ENCODE data around the gene SLX4IP. TPM values are rescaled to one million over a fixed set of nuclear protein-coding genes. Genes with fewer than 3 reads are reported as not detected.
A peak's percentile ranks its signal among the peaks of the same experiment; 100 is the strongest.

Gene SLX4IP
- total RNA-seq, 2 donors from 2014 or later, result 6.4 to 7.7 TPM

DNA sequence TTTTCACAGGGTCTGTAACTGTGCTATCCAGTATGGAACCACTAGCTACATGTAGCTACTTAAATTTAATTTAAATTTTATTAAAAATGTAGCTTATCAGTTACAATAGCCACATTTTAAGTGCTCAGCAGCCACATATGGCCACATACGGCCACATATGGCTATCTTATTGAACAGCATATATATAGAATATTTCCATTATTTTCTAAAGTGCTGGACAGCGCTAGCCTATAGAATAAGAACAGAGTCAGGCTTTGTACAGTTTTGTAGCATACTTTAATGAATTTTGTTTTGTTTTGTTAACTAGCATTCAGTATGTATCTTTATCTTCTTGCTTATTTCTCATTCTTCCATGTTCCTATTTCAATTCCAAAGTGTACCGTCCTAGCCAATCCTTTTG is 120.3 kb downstream of the SLX4IP start:
- intact Hi-C loops (cut with DNase I, micrococcal nuclease), result loop anchor here in 1 of 2 donors (10.0 kb wide), 3 partner anchors 109 to 989 kb away; no protein-coding TSS in a partner anchor
- DNase-seq, result no peak
- no peak for ATAC-seq

DNA sequence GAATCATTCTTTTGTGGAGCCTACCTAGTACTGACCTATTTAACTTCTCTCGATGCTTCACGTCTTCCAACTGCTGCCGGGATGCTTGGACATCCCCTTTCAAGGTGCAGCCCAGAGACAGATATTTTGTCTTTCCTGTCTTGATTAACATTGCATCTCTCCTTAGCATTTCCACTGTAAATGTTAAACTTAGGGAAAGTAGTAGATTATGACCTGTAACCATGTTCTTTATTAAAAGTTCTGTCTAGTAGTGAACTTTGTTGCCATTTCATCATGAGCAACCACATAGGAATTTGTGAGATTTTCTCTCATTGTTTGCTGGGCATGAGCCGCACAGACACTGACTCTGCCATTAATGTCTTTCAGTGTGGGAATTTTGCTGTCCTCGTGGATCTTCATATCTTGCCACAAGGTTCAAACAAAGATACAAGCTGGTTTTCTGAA is 120.8 kb downstream of the SLX4IP start:
- intact Hi-C loops (cut with DNase I, micrococcal nuclease), result loop anchor here in 1 of 2 donors (10.0 kb wide), 3 partner anchors 109 to 989 kb away; no protein-coding TSS in a partner anchor
- no peak for ATAC-seq
- no peak for DNase-seq

DNA sequence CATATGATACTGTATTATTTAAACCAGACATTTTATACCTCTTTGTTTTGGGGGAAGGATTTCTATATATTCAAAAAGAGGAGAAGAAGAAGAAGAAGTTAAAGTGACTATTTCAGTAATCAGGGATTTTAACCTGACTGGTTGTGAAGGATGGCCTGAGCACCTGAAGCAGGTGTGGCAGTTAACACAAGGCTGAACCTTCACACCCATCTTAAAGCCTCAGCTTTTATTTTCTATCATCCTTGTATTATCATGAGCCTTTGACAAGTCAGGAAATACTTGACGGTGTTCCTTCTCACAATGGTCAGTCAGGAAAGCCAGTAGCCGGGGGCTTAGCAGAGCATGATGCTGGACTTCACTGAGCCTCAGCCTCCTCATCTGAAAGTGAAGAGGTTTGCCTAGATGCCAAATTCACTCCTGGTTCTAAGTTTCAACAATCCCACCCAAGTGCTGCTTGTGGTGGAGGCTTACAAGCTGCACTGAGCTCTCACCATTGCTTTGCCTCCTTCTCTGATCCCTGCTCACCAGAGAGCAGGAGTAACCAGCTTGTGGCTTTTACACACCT is 121.5 kb downstream of the SLX4IP start:
- DNase-seq (no peak), ATAC-seq (peak; percentile 74)
- intact Hi-C loops (cut with DNase I, micrococcal nuclease), result loop anchor here in 1 of 2 donors (10.0 kb wide), 3 partner anchors 108 to 988 kb away; no protein-coding TSS in a partner anchor

DNA sequence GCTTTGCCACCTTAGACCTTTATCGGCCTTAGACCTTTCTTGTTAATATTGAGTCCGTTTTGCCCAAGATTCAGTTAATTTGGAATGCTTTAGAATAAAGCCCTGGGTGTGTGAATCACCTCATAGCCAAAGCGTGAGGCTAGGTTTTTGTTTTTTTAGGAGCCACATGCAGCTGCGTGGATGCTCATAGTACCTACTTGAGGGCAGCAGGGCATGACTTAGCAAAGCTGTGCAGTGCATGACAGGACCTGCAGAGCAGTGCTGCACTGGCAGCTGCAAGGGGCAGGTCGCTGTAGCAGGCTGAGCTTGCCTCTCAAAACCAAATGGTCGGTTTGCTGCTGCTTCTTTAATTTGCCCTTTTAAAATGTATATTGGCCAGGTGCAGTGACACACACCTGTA is 122.6 kb downstream of the SLX4IP start:
- ATAC-seq (no peak), DNase-seq (no peak)
- intact Hi-C loops (cut with DNase I, micrococcal nuclease), result loop anchor here in 1 of 2 donors (10.0 kb wide), 3 partner anchors 107 to 987 kb away; no protein-coding TSS in a partner anchor

DNA sequence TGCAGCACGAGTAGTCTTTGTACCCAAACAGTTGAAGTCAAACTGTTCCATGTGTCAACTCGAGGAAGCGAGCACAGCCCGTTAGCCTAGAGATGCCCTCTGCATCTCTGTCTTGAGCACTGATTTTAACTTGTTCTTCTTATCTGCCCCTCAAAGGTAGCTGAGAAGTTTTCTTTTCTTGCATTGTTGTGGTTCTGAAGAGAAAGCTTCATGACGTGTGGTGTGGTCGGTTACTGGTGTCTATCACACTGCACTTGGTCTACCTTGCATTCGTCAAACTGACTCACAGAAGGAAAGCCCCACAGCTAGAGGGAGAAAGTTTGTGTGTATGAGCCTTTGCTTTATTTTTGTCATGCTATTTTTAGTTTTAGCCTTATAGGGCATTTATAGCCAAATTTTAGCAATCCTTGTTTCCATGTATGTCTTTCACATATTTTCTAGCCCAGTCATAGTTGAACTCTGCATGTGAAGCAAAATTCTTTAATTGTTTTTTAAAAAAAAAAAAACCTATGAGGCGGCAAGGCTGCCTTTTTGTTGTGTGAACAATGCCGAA is 123.6 kb downstream of the SLX4IP start:
- intact Hi-C loops (cut with DNase I, micrococcal nuclease), result loop anchor here in 1 of 2 donors (10.0 kb wide), 3 partner anchors 106 to 986 kb away; no protein-coding TSS in a partner anchor
- DNase-seq, result no peak
- no peak for ATAC-seq

DNA sequence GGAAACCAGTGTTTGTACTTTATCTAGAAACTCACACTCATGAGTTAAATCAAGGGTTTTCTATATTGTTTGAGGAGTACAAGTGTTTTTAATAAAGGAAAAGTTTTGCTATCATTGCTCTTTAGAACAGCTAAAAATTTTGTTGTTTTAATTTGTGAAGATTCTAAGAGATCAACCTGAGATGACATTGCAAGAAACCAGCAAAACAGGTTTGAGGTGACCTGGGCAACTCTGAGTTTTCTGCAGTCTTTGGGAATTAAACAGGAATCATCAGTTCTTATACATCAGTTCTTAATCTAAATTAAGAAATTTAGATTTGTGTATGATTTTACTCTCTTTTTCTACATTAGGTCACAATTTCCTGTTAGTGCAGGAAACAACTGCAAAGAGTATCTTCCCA is 124.2 kb downstream of the SLX4IP start:
- DNase-seq (no peak), ATAC-seq (no peak)
- intact Hi-C loops (cut with DNase I, micrococcal nuclease), result loop anchor here in 1 of 2 donors (10.0 kb wide), 3 partner anchors 106 to 986 kb away; no protein-coding TSS in a partner anchor

DNA sequence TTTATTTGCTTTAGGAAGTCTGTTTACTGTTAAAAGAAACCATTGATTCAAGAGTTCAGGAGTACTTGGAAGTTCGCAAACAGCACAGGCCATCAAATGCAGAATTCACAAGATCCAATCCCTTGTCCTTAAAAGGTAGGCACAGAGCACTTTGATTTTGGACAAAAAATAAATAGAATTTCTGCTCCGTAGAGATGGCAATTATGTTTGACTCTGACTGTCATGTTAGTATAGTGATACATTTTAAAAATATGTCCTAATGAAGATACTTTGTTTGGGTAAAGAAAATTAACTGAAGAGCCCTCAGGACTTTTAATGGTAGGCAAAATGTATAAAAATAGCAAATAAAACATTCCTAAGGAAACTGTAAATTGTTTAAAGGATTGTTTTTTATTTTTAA is 125.6 kb downstream of the SLX4IP start:
- DNase-seq, result no peak
- no peak for ATAC-seq
- intact Hi-C loops (cut with DNase I, micrococcal nuclease), result loop anchor here in 1 of 2 donors (5.0 kb wide), 1 partner anchor 642 kb away; no protein-coding TSS in a partner anchor

DNA sequence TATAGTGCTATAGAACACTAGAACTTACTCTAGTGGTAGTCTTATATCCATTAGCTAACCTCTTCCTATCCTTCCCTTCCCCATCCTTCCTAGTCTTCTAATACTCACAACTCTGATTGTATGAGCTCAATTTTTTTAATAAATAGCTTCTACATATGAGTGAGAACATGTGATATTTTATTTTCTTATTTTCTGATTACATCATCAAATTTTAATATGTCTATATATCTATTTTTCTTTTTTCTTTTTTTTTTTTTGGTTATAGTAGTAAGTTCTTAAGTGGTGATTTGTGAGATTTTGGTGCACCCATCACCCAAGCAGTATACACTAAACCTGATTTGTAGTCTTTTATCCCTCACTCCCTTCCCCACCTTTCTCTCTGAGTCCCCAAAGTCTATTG is 126.2 kb downstream of the SLX4IP start:
- ATAC-seq (no peak), DNase-seq (no peak)
- intact Hi-C loops (cut with DNase I, micrococcal nuclease), result loop anchor here in 1 of 2 donors (5.0 kb wide), 1 partner anchor 641 kb away; no protein-coding TSS in a partner anchor

DNA sequence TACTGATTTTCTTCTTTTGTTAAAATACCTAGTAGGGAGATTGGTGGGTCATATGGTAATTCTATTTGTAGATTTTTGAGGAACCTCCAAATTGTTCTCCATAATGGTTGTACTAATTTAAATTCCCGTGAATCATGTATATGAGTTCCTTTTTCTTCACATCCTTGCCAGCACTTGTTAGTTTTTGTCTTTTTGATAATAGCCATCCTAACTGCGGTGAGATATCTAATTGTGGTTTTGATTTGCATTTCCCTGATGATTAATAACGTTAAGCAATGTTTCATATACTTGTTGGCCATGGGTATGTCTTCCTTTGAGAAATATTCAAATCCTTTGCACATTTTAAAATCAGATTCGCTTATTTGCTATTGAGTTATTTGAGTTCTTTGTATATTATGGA is 127.8 kb downstream of the SLX4IP start:
- DNase-seq (no peak), ATAC-seq (no peak)
- intact Hi-C loops (cut with DNase I, micrococcal nuclease), result loop anchor here in 1 of 2 donors (5.0 kb wide), 1 partner anchor 639 kb away; no protein-coding TSS in a partner anchor

DNA sequence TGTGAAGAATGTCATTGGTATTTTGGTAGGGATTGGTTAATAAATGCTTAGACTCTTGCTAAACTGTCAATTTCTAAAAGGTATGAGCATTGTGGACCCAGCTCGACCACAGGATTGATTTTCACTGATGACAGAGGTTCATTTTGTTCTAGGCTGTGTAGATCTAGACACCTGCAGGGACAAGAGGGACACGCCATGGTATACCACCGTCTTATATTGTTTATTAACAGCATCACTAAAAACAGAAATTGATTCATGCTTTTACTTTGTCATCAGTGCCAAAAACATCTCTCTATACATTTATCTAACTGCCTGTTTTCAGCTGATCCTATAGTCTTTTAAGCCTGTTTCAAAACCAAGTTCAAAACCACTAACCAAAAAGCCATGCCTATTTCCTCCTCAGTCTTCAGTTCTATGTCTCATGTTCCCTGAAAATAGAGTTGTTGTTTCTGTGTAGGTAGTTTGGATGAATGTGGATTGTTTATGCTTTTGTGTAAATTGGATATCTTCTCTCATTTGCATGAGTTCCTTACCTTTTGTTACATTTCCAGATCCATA is 128.9 kb downstream of the SLX4IP start:
- no peak for ATAC-seq
- DNase-seq, result no peak
- intact Hi-C loops (cut with DNase I, micrococcal nuclease), result loop anchor here in 1 of 2 donors (5.0 kb wide), 1 partner anchor 638 kb away; no protein-coding TSS in a partner anchor

DNA sequence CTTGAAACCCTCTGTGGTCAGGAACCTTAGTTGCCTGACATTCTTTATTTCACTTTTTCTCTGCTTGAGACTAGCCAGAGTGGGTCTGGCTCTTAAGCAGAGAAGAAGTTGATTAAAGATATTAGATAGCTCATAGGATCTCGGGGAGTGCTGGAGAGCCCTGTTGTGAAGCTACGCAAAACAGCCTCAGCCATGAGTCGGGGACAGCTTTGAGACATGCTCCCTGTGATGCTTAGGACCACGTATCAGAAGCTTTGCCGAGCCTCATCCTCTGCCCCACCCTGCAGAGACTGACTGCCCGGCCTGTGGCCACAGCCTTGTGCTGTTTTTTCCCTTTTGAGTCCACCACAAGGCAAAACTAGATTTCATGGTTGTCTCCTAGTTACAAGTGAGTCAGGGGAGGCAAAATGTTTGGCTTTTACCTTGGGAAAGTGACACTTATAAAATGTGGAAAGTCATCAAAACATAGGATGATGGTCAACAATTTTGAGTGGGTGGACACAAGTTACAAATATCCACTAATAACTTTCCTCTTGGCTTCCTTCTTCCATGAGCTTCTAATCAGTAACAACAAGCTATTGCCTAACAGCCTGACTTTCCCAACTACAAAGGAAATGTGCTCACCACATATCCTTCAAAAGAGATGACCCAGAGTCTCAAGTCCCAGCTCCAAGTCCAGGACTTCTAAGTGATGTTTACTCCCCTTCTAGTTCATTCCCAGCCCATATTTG is 130.3 kb downstream of the SLX4IP start:
- DNase-seq (no peak), ATAC-seq (peak; percentile 67)
- intact Hi-C loops (cut with DNase I, micrococcal nuclease), result no loop called here

DNA sequence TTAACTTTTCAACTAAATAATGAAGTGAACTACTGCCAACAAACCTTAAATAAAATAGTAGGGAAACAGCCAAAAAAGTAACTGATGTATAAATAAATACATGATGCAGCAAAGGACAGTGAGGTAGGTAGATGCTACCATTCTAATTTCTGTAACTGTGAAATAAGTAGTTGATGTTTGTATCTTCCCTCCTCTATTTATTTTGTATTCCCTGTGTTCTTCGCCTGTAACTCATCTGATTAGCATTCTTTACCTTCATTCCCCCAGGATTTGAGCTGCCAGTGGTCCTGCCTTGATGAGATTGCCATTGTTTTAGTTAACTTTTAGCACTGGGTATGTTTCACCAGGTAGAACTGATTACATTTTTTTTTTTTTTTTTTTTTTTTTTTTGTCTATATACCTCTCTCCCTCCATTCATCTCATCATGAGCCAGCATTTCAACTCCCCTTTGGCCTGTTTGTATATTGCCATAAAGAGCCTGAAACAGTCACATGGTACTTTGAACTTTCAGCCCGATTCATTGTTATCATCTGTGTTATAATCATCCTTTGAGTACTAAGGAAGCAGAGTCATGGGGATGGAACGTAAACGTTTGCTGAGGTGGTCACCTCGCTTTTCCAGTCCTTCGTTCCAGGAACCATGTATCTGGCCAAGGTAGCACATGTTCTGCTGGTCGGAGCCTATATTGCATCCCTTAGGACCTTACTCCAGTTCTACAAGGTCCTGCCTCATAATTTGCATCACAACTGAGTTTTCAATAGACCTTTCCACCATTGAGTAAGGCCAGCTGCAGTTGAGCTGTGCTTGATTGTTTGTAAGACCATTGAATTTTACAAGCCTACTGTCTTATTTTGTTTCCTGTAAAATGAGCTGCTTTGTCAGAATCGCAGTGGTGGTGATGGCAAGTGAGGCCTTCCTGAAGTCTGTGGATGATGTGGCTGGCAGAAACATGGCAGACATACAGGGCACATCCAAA is 131.1 kb downstream of the SLX4IP start:
- ATAC-seq (peak; percentile 96), DNase-seq (no peak)
- intact Hi-C loops (cut with DNase I, micrococcal nuclease), result no loop called here

DNA sequence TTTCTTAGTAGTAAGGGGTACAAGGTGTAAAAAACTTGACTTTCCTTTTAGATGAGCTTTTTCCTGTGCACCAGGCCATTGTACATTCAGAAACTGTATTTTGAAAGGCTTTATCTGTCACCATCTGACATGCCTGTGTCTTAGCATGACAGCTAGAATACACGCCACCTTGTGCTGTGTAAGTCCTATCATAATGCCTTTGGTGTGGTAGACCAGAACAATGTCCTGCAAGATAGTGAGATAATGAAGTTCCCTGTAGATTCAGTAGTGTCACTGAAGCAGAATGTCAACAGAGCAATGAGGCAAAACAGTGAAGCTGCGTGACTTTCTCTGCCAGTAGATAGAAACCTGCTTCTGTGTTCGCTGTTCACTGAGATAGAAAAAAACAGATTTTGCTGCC is 132.9 kb downstream of the SLX4IP start:
- intact Hi-C loops (cut with DNase I, micrococcal nuclease), result no loop called here
- no peak for DNase-seq
- no peak for ATAC-seq

DNA sequence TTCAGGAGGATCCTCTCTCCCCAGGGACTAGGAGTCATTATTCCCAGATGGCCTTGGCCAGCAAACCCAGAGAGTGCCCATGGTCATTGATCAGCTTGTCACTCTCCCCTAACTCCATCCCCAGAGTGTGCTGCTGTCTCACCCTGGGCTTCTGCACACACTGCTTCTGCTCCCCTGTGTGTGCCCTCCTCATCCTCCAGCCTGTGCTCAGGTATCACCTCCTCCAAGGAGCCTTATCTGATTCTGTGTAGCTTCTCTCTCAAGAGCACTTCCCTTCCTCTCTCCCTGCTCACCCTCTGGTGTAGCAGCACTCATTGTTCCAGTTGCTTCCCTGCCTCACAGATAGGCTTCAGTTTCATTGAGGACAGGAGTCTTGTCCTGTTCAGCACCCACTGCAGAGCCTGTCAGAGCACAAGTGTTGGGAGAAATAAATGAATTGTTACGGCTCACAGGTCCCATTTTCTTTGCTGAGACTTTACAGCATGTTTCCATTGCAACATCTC is 136.3 kb downstream of the SLX4IP start:
- DNase-seq (no peak), ATAC-seq (no peak)
- intact Hi-C loops (cut with DNase I, micrococcal nuclease), result no loop called here

DNA sequence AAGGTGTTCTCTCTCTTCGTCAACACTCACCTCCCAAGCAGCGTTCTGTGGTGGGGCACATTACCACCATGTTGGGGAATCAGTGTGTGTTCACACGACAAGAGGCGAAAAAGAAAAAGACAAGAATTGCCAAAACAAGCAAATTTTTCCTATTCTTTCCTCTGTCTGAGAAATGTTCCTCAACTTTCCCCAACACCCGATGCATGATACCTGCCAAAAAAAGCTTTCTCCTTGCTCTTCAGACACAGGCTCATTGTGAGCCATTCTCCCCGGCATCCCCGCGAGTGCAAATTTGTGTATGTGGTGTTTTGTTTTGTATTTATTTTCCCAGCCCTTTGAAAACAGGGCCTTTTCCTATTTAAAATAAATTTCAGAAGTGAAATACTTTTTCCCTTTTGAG is 137.7 kb downstream of the SLX4IP start:
- DNase-seq (no peak), ATAC-seq (no peak)
- intact Hi-C loops (cut with DNase I, micrococcal nuclease), result no loop called here

DNA sequence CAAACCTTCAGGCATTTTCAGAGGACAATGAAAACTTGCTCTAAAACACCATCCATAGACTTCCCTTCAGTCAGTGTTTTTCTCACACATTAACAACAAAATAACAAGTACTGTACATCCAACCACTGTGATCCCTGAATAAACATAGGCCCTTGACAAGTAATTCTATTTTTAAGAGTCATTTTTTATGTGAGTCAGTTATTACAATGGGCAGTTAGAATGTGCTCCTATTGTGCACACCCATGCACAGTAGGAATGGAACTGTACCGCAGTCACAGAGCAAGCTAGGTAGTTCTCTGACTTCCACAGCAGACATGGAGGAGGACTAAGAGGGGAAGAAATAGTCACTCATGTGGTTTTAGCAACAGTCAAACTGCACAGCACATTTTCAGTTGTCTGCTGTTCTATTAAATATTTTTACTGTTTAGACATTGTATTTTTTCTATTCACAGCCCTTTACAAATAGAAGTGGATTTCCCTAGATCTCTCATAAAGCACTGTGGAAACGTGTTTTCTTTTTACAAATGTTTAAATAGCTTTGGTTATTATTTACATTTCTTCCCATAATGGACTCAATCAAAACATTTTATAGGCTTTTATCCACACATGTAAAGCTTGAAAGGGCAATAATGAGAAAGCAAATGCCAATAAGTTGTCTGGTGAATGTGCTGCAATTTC is 138.3 kb downstream of the SLX4IP start:
- DNase-seq (no peak), ATAC-seq (peak; percentile 44)
- intact Hi-C loops (cut with DNase I, micrococcal nuclease), result no loop called here

DNA sequence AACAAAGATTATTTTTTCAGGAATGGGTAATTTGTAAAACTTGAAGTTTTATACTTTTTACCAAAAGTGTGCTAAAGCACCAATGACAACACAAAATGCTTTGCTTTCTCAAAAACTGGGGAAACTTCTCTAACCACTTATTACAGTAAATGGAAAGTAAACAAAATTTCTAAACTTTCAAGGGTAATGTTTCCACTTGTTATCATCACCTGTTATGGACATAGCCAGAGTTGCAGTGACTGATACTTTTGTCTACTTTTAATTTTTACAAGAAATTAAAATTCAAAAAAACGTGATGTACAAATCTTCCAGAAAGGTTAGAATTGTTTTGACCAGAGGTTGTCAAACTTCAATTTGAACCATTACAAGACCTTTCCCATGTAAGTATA is 138.8 kb downstream of the SLX4IP start:
- ATAC-seq (no peak), DNase-seq (no peak)
- intact Hi-C loops (cut with DNase I, micrococcal nuclease), result no loop called here
